HG03457 (cell line): ENCODE data around the gene KRTAP3-3.
"Not testable (repeated sequence)": the region's sequence is repeated elsewhere in the genome, so short reads cannot be mapped to it uniquely, and the experiment has no call there.

Experiments used
- ATAC-seq: cut with Tn5 transposase; IDR thresholded peaks from one replicate; pipeline ENCODE4 v1.9.1; 2021; ENCODE audit warnings: moderate number of reproducible peaks; ENCODE audit not compliant: unreplicated experiment

The KRTAP3-3 gene

DNA sequence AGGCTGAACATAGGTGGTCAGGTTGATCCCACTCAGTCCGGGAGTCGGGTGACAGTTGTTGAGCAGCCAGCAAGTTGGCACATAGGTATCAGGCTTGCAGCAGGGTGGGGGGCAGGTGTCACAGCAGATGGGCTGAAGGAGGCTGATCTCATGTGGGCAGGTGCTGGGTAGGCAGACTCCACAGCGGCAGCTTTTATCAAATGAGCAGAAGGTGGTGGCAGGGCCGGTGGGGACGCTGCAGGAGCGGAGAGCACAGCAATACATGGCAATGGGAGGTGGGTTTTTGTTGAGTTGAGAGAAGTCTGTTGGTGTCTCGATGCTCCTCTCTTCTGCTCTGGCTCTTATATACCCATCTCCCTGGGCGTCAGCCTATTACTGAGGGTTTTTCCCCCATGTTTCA, 14.8 kb upstream of the KRTAP3-3 start, which contains the start of gene KRTAP3-1:
Gene KRTAP3-1 (minus strand): TSS at position 318 of the 400 bp plus-strand sequence. CDS start 54 bp downstream, at position 264.
- ATAC-seq = no peak

DNA sequence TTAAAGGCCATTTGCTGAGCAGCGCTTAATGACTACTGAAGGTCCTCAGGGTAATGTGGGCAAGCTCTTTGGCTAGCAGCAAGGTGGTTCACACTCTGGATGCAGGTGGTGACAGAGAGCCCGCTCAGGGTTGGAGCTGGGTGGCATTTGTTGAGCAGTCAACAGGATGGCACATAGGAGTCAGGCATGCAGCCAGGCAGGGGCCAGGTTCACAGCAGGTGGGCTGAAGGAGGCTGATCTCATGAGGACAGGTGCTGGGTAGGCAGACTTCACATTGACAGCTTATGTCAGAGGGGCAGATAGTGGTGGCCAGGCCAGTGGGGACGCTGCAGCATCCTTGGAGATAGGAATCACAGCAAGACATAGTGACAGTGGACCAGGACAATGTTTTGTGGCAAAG, 10.4 kb upstream of the KRTAP3-3 start:
- no peak for ATAC-seq

DNA sequence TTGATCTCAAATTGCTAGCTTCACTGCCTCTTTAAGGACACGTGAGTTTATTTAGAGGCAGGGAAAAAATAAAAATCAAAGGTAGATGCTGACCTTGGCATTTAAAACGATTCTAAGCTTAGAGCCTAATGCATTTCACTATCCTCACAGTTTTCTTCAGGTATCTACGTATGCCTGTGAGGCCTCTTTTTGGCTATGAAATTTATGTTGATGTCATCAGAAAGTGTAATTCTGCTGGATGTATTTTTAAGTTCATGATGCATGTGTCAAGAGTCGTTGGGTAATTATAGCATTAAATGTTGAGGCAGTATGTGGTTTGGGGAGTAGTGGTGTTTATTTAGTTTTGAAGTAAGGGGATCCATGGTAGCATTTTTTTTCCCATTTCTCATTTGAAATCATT, 10.0 kb upstream of the KRTAP3-3 start:
- no peak for ATAC-seq

DNA sequence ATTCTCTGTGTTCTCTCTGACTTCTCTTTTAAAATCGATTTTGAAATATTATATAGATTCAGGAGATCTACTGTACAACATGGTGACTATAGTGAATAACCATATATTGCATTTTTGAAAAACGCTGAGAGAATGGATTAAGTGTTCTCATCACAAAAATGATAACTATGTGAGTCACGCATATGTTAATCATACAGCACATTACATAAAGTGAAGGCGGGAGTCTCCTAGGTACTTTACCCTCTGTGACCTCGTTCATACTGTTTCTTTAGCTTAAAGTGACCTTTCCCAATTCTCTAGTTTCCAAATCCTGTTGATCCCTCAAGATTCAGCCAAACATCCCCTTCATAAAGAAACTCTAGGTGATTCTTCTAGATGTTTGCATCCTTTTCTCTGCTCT, 8.8 kb upstream of the KRTAP3-3 start:
- ATAC-seq = no peak

DNA sequence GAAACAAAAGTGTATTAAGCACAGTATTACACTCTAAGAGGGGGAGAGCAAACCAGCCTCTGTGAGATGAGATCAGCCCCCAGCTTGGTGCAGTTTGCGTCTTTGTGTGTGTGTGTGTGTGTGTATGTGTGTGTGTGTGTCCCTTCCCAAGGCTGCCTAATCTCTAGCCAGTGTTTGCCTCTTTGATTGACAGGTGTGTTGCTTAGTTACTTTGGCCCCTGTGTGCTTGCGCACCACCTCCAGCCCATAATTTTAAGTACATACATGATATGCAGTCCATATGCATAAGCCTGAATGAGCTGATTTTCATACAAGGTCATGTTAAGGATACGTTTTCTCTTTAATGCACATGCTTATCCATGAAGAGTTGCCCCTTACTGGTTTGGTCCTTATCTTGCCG, 7.8 kb upstream of the KRTAP3-3 start:
- no peak for ATAC-seq

DNA sequence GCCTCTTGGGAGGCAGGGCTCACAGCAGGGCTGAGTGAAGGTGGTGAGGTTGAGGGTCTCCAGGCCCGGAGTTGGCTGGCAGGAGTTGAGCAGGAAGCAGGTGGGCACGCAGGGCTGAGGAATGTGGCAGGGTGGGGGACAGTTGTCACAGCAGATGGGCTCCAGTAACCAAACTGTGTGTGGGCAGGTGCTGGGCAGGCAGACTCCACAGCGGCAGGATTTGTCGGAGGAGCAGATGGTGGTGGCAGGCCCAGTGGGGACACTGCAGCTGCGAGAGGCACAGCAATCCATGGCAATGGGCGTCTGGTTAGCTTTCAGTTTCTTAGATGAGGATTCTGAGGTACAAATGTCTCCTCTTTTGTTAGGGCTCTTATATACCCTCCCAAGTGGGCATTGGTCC, 5.6 kb upstream of the KRTAP3-3 start, which contains the start of gene KRTAP3-2:
Gene KRTAP3-2 (minus strand): TSS at position 344 of the 400 bp plus-strand sequence. CDS start 53 bp downstream, at position 291.
- ATAC-seq = not testable (repeated sequence)

DNA sequence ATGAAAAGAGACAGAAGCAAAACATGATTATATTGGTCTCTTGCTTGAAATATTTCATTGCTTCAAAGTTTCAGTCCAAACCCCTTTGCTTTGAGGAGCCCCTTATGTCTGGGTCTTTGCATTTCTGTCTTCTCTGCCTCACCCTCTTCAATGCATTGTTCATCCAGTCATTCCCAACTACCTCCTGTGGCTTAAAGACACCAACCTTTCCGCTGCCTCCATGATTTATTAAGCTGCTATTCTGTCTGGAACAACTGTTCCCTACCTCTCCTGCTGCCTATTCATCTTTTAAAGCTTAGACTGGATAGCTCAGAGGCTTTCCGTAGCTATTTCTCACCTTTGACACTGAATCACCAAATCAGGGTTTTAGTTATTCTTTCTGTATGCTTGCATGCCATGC, 3.4 kb upstream of the KRTAP3-3 start:
- no peak for ATAC-seq

DNA sequence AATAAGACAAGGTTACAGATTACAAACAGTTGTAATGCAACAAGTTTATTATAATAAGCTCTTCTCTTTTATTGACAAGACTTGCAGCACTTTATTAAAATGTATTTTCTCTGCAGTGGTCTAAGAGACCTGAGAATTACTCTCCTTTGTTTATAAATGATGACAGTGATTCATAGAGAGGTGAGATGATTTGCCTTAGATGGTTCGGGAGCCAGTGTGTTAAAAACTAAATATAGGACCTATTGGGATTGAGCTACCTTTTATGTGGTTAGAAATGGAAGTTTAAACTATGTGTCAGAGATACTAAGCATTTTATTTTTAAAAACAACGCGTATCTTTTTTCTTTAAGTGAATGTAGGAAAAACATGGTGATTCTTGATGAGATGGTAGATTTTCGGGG, 2.9 kb upstream of the KRTAP3-3 start:
- no peak for ATAC-seq

DNA sequence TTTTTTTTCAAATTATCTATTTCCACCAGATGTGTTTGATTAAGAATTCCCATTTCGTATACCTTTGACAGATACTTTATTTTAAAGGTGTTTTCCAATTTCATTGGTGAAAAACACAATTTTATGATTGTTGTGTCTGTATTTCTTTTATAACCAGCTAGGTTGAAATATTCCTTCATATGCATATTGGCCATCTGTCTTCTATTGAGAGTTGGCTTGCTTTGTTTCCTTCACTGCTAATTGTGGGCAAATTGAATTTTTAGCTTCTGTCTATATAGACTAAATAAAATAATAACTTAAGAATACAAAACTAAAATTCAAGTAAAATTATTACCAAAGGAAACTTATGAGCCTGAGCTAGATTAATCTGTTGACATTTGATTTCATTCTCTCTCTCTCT, 1.2 kb upstream of the KRTAP3-3 start:
- no peak for ATAC-seq

DNA sequence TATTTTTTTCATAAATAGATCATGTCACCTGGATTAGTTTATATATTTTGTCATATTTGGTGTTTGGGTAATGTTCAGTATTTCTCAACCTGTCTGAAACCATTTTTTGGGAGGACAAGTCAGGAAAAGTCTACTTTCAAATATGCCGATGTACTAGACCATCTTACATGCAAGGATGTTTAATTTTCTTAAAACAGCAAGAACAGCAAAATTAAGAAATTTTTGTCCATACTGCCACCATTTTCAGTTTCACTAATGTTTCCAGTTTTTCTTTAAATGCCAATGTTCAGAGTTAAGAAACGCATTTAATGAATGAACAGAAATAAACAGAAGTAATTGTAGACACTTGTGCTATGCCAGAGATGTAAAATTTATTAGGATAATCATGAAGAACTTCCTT, 880 bp downstream of the KRTAP3-3 start:
- no peak for ATAC-seq

DNA sequence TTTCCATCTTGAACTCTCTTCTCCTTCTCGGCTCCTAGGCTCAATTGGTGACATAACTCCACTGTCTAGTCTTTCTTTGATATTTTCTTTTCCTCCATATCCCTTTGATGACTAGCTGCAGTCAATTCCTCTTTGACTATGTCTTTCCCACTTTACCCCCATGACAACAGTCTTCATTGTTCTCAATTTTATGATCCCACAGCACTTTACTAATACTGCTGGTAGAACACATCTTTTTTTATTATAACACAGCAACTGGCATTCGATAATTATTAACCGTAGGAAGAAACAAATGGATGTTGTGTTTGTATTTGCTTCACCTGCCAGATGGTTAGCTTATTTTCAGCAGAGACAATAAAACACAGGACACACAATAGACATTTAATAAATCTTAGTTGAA, 1.3 kb downstream of the KRTAP3-3 start:
- ATAC-seq = no peak

DNA sequence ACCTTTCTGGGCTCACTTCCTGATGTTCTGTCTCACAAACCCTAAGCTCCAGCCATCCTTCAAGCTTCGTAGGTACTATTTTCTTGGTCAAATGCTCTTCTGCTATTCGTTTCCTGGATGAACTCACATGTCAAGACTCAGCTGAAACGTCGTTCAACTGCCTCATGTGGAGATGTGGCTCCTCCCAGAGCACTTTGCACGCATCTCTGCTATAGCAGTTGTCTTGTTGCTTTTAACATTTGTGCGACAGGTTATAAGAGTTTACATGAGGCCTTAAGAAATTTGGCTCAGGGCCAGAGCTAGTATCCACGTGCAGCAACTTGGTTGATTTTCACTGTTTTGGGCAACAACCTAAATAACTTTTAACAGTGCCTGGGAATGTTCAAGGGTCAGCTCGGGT, 7.0 kb downstream of the KRTAP3-3 start:
- no peak for ATAC-seq

DNA sequence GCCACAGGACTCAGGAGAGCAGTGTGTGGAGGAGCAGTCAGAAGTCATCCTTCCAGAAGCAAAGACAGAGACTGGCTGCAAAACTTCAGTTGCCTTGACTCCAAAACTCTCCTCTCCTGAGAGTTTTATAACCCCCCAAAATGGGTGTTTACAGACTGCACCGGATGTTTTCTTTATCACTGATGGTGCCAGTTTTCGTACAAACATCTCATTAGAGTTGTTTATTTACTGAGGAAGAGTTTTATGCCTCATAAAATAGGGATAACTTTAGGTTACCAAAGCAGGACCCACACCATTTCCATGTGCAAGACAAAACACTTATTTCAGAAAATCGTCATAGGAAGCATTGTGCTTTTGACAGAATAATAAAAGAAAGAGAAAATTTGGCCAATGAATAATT, 9.7 kb downstream of the KRTAP3-3 start, which contains the start of gene KRT40:
Gene KRT40 (minus strand): TSS at position 101 of the 400 bp plus-strand sequence. CDS start 53 bp downstream, at position 48.
- no peak for ATAC-seq

DNA sequence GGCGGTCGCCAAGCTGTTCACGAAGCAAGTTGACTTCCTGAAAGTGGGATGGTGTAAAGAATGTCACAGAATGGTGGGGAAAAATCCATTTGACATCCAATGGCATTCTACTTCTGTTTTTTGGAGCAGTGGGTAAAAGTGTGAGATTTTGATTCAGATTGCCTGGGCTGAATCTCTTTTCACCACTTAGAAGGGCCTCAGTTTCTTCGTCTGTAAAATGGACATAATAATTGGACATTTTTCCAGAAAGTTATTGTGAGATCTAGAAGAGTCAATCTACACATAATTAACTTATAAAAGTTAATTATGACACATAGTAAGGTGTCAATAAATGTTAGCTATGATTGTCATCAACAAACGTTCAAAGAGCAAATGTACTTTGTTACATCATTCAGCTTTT, 12.8 kb downstream of the KRTAP3-3 start:
- ATAC-seq = no peak

DNA sequence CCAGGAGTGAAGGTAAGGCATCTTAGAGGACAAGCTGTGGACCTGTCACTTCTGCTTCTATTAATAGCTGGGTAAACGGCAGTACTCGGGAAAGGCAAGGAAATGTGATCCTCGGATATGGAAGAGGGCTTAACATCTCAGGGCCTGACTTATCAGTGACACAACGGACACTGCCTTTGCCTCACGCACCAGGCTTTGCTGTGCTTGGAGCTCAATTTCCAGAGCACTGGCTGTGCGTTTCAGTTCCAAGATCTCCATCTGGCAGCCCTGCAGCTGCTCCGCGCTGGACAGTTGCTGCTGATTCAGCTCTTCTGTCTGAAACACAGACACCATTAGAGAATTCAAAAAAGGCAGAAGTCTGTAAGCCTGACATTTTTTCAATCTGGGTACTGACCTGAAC, 13.4 kb downstream of the KRTAP3-3 start:
- ATAC-seq = no peak

DNA sequence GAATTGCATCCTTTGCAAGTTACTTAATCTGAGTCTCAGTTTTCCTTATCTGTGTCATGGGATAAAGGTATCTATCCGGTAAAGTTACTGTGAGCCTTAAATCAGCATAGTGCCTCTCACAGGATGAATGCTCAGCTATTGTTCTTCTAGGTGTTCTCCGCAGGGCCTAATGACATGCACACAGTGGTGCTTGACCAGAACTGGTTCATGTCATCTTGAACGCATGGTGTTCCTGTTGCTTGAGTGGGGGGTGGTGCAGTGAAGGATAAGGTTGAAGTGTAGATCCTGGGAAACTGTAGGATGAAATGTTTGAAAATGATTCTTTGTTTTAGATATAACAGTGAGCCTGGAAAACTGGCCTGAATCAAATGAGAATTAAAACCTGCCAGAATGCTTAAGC, 13.8 kb downstream of the KRTAP3-3 start:
- ATAC-seq = no peak

DNA sequence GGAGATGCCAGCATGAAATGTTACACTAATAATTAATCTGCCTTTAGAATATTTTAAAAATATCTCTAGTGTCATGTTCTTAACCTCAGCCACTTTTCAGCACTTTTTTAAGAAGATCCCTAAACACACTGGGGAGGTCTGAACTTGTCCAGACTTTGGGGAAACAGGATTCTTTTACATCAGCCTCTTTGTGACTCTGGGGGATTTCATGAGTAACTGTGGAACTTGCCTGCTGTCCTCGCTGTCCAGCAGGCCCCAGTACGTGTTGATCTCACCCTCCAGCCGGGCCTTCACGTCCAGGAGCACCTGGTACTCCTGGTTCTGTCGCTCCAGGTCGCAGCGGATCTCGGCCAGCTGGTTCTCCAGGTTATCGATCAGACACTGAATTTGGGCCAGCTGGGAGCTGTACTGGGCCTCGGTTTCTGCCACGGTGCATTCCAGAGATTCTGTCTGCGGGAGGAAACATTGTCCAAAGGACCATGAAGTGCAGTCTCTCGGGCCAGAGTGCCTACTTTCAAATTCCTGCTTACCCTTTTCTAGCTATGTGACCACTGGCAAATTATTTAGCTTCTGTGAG, 15.3 kb downstream of the KRTAP3-3 start:
- ATAC-seq = no peak

DNA sequence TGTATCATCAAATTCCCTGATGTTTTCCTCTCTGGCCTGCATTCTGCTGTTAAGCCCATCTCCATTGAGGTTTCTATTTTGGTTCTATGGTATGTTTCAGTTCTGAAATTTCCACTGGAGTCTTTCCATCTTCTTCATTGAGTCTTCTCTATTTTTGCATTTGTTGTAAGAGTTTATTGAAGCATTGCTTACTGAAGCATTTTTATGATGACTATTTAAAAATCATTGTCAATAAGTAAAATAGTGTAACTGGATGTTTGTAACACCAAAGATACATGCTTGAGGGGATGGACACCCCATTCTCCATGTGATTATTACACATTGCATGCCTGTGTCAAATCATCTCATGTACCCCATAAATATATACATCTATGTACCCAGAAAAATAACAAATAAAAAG, 18.4 kb downstream of the KRTAP3-3 start:
- ATAC-seq = no peak

DNA sequence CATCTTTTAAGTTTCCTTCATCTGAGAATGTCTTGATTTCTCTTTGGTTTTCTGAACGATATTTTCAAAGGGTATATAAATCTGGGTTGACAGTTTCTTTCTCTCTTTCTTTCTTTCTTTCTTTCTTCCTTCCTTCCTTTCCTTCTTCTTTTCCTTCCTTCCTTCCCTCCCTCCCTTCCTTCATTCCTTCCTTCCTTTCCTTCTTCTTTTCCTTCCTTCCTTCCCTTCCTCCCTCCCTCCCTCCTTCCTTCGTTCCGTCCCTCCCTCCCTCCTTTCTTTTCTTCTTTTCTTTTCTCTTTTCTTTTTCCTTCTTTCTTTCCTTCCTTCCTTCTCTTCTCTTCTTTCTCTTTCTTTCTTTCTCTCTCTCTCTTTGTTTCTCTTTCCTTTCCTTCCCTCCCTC, 19.6 kb downstream of the KRTAP3-3 start:
- ATAC-seq = no peak

DNA sequence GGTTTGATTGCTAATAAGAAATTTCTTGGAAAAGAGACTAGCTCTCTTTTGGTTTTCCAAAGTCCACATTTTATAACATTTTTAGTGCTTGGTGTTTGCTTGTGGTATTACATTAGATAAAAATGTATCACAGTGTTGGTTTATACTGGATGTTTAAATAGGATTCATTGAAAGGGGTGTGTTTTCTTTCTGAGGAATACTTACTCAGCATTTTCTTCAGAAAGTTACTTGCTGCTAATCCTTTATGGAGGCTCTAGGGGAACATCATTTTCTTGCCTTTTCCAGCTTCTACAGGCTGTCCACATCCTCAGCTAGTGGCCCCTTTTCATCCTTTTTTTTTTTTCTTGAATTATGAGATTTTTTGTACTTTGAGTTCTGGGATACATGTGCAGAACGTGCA, 26.4 kb downstream of the KRTAP3-3 start:
- ATAC-seq = no peak

DNA sequence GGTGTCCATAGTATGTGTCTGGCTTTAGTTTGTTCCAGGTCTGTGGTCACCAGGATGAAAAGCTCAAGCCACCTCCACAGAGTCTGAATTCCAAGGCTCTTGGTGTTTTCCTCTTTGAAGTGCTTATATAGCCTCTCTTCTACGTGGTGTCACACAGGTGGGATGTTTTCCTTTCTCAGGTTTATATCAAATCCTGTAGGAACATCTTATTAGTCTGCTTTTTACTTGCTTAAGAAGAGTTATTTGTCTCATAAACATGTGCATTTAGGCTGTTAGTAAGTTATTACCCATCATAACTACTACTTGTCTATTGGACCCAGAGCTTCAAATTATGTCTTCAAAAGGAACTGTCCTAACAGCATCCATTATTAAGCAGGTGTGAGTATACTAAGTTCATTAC, 27.1 kb downstream of the KRTAP3-3 start, which contains the start of gene KRT39:
Gene KRT39 (minus strand): TSS at position 101 of the 400 bp plus-strand sequence. CDS start 92 bp downstream, at position 9.
- ATAC-seq = no peak

DNA sequence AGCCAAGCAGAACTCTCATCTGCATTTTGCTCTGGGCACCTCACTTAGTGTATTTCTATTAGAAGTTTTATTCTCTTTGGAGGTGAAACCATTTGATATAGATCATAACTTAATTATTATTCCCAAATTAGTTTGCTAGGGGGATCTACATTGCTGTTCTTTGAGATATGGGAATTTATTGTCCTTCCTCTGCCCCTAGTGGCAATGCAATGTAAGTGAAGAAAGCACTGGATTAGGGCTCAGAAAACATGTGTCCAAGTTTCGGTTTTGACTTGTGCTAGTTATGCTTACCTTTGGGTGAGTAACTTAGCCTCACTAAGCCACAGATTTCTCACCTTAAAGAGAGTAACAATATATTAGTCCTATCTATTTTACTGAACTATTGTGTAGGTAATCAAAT, 30.1 kb downstream of the KRTAP3-3 start:
- ATAC-seq = no peak

DNA sequence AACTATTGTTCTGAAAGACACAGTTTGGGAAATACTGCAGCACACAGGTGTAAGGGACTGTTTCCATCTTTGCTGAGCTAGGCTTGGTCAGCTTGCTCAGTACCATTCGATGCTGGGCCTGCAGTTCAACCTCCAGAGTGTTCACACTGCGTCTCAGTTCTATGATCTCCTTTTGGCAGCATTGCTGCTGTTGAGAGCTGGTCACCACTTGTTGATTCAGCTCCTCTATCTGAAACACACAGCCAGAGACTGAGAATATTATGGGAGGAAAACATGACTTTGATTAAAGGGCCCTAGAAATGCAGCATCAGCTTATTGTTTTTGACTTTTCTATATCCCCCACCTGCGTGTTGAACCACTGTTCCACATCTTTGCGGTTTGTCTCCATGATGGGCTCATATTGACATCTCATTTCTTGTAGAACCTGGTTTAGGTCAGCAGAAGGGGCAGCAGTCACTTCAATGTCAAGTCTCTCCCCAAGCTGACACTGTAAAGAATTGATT, 31.9 kb downstream of the KRTAP3-3 start:
- ATAC-seq = no peak
